Upper lobe of left lung (tissue), 6 donors: ENCODE data around the gene ZSCAN10. TPM values are rescaled to one million over a fixed set of nuclear protein-coding genes. Genes with fewer than 3 reads are reported as not detected.

Experiments used
- ATAC-seq, 2 donors: fragments of 200-7000 bp; cut with Tn5 transposase; one replicate each; pipeline ENCODE4 v1.9.1; 2022; ENCODE audit warnings: mild to moderate bottlenecking in 2 of 2, moderate library complexity in 2 of 2; ENCODE audit not compliant: low FRiP score in 2 of 2
- DNase-seq, 2 donors: peaks; one replicate each; pipeline ENCODE4 v3.0.0-alpha.2; 2019 to 2020
- H3K27ac ChIP-seq, 4 donors: fragments of 200-600 bp; sonication (generic); one replicate each; pipeline ENCODE4 v1.5.1; 2016 to 2019
- H3K27me3 ChIP-seq, 4 donors: fragments of 200-600 bp; sonication (generic); one replicate each; pipeline ENCODE4 v1.5.1; 2017 to 2019
- H3K36me3 ChIP-seq, 4 donors: fragments of 200-600 bp; sonication (generic); one replicate each; pipeline ENCODE4 v1.5.1; 2016 to 2019
- H3K4me1 ChIP-seq, 4 donors: fragments of 200-600 bp; sonication (generic); one replicate each; pipeline ENCODE4 v1.5.1; 2018 to 2019
- H3K4me3 ChIP-seq, 4 donors: fragments of 200-600 bp; sonication (generic); one replicate each; pipeline ENCODE4 v1.5.1; 2017 to 2019; ENCODE audit warnings: mild to moderate bottlenecking in 2 of 4, moderate library complexity in 1 of 4
- H3K9me3 ChIP-seq, 4 donors: fragments of 200-600 bp; sonication (generic); one replicate each; pipeline ENCODE4 v1.5.1; 2018 to 2019
- EP300 ChIP-seq, 4 donors: sonication (generic); formaldehyde crosslinking; IDR thresholded peaks; one replicate each; pipeline ENCODE4 v1.5.1; 2017; ENCODE audit warnings: antibody characterized with exemption in 4 of 4, control low read depth in 2 of 4
- POLR2A ChIP-seq, 4 donors: fragments of 450-650 bp; IDR thresholded peaks; one replicate each; pipeline ENCODE4 v1.5.1; 2016 to 2017; ENCODE audit warnings: antibody characterized with exemption in 4 of 4, mild to moderate bottlenecking in 2 of 4
- POLR2AphosphoS5 ChIP-seq, 2 donors: sonication (generic); formaldehyde crosslinking; IDR thresholded peaks; one replicate each; pipeline ENCODE4 v1.5.1; 2017; ENCODE audit warnings: antibody characterized with exemption in 2 of 2
- WGBS, 2 donors: methylation state at CpG; one replicate each; pipeline ENCODE4 v1.1.5; 2017 to 2018; 5-methylcytosine and 5-hydroxymethylcytosine counted together
- total RNA-seq, 6 donors: library from RNA; depleted of rRNA in 4 of 6; stranded (reverse); fragments of >200 nt in 4 of 6; gene quantifications; one replicate each; pipeline versions ENCODE4 v1.1.0 to v1.2.1, GENCODE V29; 2016 to 2021
- TF ChIP-seq, protein P1 (sequence below), 6 experiments: fragments of 450-650 bp in 4 of 6; fragments of 200-600 bp in 2 of 6; sonication (generic) in 2 of 6; IDR thresholded peaks; one replicate each; pipeline ENCODE4 v1.5.1; 2016 to 2019; ENCODE audit warnings: antibody characterized with exemption in 6 of 6
- donor health status: DM: no; HTN: no; CAD: no; lungs with moderate emphysema.
- donor health status: DM: no; HTN: yes; CAD: no; lungs with severe emphysema.

Gene ZSCAN10
- total RNA-seq, 6 donors from 2014 or later, result 0.17 to 1.0 (median 0.28) TPM; not detected in 2

GRCh38 chr16:3060339-3061127 is 38.6 kb downstream of the ZSCAN10 start:
- WGBS, 2 donors, result 89 to 92% methylated on average over 14 of the region's 14 CpGs
- Histone ChIP-seq H3K4me3 (no peak overlapping the region), H3K27ac (peak overlapping the region; percentile 88 to 98 (median 90)), H3K4me1 (peaks cover 29 to 38% (median 34%) of the 10 kb centered on the region in 4 donors), H3K36me3 (no peaks in the 10 kb centered on the region), H3K27me3 (no peaks in the 10 kb centered on the region), H3K9me3 (no peaks in the 10 kb centered on the region)
- ATAC-seq (no peak), DNase-seq (no peak)
- TF ChIP-seq POLR2A (IDR thresholded peaks at IDR 0.05) (no peak), EP300 (IDR thresholded peaks at IDR 0.05) (no peak), POLR2AphosphoS5 (IDR thresholded peaks at IDR 0.05) (no peak)

DNA sequence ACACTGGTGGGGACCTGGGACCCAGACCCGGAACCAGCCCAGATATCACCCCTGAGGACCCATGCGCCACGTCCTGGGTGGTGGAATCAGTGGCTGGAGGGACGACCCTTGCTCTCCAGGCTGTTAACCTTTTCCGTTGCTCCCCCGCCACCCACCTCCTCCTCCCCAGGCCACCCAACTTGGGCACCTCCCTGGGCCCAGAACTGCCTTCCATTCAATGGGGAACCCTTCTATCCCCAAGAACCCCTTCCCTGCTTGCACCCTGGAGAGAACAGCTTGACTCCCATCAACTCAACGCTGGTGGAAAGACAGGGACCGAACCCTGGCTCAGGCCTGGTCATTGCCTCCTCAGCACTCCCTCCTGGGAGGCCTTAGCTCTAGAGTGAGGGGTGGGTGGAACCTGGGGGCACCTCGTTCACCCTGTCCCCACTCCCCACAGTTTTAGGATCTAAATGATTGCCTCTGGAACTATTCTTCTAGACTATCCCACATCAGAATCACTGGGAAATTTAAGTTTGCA is 39.3 kb downstream of the ZSCAN10 start:
- Histone ChIP-seq H3K27ac (peak overlapping the region; percentile 88 to 98 (median 90)), H3K9me3 (no peaks in the 10 kb centered on the region), H3K4me1 (peaks cover 24 to 38% (median 30%) of the 10 kb centered on the region in 4 donors), H3K4me3 (peak overlapping the region in 3 of 4 donors; percentile 71 to 95 (median 72)), H3K36me3 (no peaks in the 10 kb centered on the region), H3K27me3 (no peaks in the 10 kb centered on the region)
- ATAC-seq, result no peak
- no peak for DNase-seq
- TF ChIP-seq, protein P1, sequence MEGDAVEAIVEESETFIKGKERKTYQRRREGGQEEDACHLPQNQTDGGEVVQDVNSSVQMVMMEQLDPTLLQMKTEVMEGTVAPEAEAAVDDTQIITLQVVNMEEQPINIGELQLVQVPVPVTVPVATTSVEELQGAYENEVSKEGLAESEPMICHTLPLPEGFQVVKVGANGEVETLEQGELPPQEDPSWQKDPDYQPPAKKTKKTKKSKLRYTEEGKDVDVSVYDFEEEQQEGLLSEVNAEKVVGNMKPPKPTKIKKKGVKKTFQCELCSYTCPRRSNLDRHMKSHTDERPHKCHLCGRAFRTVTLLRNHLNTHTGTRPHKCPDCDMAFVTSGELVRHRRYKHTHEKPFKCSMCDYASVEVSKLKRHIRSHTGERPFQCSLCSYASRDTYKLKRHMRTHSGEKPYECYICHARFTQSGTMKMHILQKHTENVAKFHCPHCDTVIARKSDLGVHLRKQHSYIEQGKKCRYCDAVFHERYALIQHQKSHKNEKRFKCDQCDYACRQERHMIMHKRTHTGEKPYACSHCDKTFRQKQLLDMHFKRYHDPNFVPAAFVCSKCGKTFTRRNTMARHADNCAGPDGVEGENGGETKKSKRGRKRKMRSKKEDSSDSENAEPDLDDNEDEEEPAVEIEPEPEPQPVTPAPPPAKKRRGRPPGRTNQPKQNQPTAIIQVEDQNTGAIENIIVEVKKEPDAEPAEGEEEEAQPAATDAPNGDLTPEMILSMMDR (IDR thresholded peaks at IDR 0.05), result no peak
- no peak for TF ChIP-seq EP300 (IDR thresholded peaks at IDR 0.05)
- TF ChIP-seq POLR2A (IDR thresholded peaks at IDR 0.05), result no peak
- no peak for TF ChIP-seq POLR2AphosphoS5 (IDR thresholded peaks at IDR 0.05)
- WGBS, 2 donors, result 49 to 59% methylated on average over 8 to 9 of the region's 9 CpGs

DNA sequence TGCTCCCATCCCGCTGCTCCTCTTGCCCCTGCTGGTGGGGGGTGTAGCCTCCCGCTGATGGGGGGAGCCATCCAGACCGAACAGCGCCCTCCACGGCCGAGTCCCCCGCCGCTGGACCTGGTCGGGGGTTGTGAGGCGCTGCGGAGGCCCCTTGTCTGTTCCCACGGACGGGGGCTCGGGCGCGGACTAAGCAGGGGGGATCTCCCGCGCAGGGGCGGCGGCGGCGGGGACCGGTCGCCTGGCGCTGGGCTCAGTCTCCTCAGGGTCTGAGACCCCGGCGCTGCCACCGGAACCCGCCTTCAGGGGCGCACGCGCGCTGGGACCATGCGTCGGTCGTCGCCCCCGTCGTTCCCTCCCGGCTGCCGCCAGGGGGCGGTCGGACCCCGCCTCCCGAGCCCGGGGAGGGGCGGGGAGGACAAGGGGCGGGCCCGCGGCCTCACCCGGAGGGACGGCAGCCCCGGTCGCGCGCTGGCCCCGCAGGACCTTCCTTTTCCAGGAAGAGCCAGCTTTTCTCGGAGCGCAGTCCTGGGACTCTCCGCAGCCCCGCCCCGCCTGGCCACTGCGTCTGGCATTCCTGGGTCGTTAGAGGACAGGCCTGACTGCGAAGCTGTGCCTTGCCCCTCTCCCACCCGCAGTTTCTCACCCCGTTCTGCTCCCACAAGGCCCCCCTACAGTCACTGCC is 39.9 kb downstream of the ZSCAN10 start:
- H3K4me3 ChIP-seq, result peak overlapping the region; percentile 71 to 95 (median 77)
- H3K27me3 ChIP-seq, result no peaks in the 10 kb centered on the region
- ATAC-seq, result peak; percentile 95 to 99
- H3K36me3 ChIP-seq, result no peaks in the 10 kb centered on the region
- peak; percentile 94 to 98 for DNase-seq
- WGBS, 2 donors, result 0% methylated on average over 10 to 14 of the region's 67 CpGs
- peaks cover 20 to 40% (median 27%) of the 10 kb centered on the region in 4 donors for H3K4me1 ChIP-seq
- TF ChIP-seq POLR2AphosphoS5 (IDR thresholded peaks at IDR 0.05) (peak; percentile 81 to 82), POLR2A (IDR thresholded peaks at IDR 0.05) (peak in 1 of 4 donors; percentile 72), EP300 (IDR thresholded peaks at IDR 0.05) (peak in 2 of 4 donors; percentile 90 to 93)
- TF ChIP-seq, protein P1 (IDR thresholded peaks at IDR 0.05), result peak; percentile 98 to 100 (median 100)
- peak overlapping the region; percentile 88 to 98 (median 90) for H3K27ac ChIP-seq
- H3K9me3 ChIP-seq, result no peaks in the 10 kb centered on the region

GRCh38 chr16:3058139-3059030 is 40.7 kb downstream of the ZSCAN10 start:
- peaks cover 20 to 40% (median 27%) of the 10 kb centered on the region in 4 donors for H3K4me1 ChIP-seq
- no peaks in the 10 kb centered on the region for H3K36me3 ChIP-seq
- no peaks in the 10 kb centered on the region for H3K27me3 ChIP-seq
- H3K9me3 ChIP-seq, result no peaks in the 10 kb centered on the region
- 8% methylated on average over 33 of the region's 77 CpGs; no CpG with 5 or more reads in 1 of the 2 donors for WGBS, 2 donors
- DNase-seq (peak; percentile 73 to 91), ATAC-seq (peak; percentile 25 to 34)
- H3K27ac ChIP-seq, result peak overlapping the region; percentile 88 to 98 (median 90)
- H3K4me3 ChIP-seq, result peak overlapping the region; percentile 71 to 95 (median 77)
- TF ChIP-seq, protein P1 (IDR thresholded peaks at IDR 0.05), result peak in 1 of 6 experiments; percentile 28
- no peak for TF ChIP-seq POLR2AphosphoS5 (IDR thresholded peaks at IDR 0.05)
